Measurements from ENCODE around the gene RPS6KA3.
A peak's percentile ranks its signal among the peaks of the same experiment; 100 is the strongest.
"Not testable (repeated sequence)": the region's sequence is repeated elsewhere in the genome, so short reads cannot be mapped to it uniquely, and the experiment has no call there.

The RPS6KA3 gene

DNA sequence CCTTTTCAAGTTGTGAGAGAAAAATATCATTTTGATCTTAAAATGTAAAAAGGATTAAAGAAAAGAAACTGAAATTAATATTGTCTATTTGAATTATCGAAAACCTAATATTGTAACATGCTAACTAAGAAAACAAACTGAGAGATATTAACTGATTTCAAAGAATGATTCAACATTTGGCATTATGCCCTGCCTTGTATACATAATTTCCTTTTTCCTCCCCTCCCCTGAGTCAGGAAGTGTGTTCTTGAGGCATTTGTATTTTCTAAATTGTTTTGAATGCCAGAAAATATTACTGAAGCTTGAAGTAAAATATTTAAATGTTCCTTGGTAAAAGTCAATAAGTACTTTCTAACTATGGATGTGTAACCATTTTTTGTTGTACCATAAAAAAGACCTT lies 49.4 kb downstream of the RPS6KA3 start:
- DNase-seq, result no peak

DNA sequence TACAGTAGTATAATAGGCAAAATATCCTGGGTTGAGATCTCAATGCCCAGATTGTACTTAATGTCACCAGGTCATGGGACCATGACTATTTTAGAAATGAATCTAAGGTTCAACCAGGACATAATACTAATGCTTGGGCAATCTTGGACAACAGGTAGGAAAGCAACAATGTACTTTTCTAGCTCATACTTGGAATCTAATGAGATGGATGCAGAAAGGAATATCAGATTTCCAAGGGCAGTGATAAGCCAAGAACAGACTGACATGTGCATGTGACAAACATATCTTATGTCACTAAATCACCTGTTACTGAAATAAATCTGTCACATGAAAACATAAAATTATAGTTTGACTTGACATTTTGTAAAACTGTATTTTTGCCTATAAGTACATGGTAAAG lies 51.1 kb downstream of the RPS6KA3 start:
- DNase-seq, result no peak

- DNase-seq, result no peak
Measured at GRCh38 chrX:20212486-20213089, 54.1 kb downstream of the RPS6KA3 start.

- no peak for DNase-seq
Measured at GRCh38 chrX:20211261-20211786, 55.4 kb downstream of the RPS6KA3 start.

DNA sequence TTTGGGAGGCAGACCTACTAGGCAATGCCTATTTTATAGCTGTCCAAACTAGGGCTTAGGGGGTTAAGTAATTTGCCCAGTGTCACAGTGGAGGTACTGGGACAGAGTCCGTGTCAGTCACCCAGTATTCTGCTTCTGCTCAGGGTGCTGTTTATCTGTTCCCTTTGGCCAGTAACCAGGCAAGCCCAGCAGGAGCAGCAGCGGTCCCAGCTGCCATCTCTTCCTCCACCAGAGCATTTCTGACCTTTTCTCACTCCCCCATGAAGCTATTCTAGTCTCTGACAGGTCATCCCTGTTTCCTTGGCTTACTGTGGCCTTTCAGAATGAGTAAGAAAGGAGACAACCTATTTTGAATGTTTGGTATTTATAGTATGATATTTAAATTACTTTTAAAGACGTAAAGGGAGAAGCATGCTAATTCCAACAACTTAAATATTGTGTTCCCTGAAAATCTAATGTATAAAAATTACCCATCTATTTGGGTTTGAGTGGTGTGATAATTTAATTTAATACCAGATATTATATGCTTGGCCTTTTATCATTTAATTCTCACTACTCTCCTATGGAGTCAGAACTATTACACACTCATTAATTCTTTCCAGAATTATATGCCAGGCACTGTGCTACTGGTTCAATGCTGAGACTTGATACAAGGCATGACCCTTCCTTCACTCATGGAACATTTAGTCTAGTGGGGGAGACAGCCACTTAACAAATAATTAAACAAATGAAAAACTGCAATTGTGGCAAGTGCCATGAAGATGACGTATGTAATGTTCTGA lies 60.6 kb downstream of the RPS6KA3 start:
- DNase-seq, result no peak

GRCh38 chrX:20204351-20204750 lies 62.4 kb downstream of the RPS6KA3 start:
- DNase-seq, result no peak

DNA sequence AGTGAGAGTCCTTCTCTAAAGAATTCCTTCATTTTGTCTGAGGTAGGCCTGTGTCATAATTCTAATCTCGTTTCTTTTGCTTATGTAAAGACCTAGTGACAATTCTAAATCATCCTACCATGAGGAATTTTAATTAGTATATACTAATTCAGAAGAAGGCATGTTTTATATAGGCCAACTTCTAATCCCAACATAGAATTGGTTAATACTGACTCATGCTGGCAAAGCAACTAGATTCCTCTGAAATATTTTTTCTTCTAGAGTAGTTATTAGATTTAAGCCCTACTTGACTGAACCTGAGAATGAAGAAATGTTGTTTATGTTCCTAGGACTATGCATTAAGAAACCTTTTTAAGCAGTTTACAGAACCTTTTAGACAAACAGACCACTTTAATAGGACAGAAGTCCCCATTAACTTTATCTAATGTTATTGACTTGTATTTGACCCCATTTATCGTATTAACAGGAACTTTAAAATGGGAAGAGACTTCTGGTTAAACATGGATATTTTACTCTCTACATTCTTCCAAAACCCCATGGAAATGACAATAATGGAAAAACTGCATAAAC lies 69.0 kb downstream of the RPS6KA3 start:
- no peak for DNase-seq

GRCh38 chrX:20189171-20189570 lies 77.5 kb downstream of the RPS6KA3 start:
- no peak for DNase-seq

GRCh38 chrX:20181598-20182329 lies 84.9 kb downstream of the RPS6KA3 start:
- DNase-seq, result no peak

- no peak for DNase-seq
Measured at GRCh38 chrX:20177093-20177492, 89.6 kb downstream of the RPS6KA3 start.

DNA sequence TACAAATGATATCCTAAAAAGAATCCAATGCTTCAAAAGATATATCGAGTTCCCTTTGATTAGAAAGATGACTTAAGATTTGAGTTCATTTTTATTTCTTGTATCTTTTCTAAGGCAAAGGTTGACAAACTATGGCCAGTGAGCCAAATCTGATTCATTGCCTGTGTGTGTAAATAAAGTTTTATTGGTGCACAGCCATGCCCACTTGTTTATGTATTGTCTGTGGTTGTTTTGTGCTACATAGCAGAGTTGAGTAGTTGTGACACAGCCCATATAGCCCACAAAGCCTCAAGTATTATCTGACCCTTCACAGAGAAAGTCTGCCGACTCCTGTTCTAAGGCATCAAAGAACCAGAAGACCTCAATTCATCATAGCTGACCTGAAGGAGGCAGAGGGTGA lies 92.9 kb downstream of the RPS6KA3 start:
- no peak for DNase-seq

DNA sequence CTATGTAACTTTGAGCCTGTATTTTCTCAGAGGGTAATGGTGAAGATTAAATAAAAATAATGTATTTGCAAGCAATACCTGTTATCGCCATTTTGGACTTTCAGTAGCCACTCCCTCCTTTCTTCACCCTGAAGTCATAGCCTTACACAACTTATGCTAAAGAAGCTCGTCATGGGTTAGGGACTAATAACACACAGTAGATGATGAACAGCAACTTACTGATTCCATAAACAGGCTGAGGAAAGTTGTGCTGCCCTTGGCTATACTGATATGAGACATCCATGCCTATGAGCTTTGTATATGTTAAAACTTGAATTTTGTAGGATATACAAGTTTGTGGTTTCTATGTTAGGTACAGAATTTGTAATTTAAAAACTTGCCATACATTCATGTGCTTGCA lies 93.4 kb downstream of the RPS6KA3 start:
- DNase-seq, result no peak

DNA sequence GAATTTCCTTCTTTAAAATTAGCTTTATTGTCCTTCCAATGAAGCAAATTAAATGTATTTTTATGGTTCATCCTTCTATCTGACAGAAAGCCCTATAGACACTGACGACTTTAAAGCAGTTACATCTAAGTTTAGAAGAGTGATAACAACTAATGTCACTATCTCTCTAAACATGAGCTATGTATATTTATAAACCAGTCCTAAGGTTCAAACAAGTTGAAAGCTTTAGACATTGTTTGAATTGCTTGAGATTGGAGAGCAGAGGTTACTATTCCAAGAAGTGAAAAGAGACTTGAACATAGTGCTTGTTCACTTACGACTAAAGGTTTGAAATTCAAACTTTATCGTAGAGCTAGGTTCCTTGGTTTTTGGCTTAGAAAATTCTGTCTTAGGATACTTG lies 94.8 kb downstream of the RPS6KA3 start:
- no peak for DNase-seq

GRCh38 chrX:20162516-20162915 lies 104.2 kb downstream of the RPS6KA3 start:
- not testable (repeated sequence) for DNase-seq

DNA sequence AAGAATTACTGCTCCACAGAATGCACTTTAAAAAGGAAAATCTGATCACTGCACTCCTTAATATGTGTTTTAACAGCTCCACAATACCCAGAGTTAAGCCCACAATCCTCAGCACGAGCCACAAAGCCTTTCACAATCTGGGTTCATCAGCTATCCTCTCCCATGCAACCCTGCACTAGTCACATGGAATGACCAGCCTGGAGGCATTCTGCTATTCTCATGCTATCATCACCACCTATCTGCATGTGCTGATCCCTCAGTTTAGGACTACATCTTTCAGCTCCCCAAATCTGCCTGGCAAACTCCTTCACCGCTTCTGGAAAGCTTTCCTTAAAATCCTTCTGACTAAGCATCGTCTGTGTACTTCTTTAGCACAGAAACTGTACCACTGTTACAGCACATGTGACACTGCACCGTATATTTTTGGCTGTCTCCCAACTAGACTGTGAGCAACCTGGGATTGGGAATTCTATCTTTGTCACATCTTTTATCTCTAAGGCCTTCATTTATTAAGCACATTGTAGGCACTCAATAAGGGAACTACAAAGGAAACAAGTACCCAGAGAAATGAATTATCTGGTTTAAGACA lies 106.8 kb downstream of the RPS6KA3 start:
- DNase-seq, result no peak

DNA sequence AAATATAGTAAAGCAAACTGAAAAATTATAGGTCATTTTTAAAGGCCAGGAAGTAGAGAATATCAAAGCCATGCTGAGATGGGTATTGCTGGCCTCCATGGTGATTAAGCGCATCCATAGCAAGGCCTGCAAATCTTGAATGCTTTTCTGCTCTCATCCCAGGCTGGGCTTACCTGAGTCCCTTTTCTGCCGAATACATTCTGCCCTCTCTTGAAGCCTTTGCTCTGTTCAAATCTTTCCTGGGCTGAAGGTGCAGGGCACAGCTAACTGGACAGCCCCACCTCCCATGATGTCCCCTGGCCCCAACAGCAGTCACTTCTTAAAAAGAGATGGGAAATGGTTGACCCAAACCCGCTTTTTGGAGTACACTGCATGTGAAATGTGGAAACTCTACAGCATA lies 115.0 kb downstream of the RPS6KA3 start:
- no peak for DNase-seq

- no peak for DNase-seq
Measured at GRCh38 chrX:20149326-20149725, 117.4 kb downstream of the RPS6KA3 start.

GRCh38 chrX:20147561-20147960 lies 119.1 kb downstream of the RPS6KA3 start:
- DNase-seq, result no peak

DNA sequence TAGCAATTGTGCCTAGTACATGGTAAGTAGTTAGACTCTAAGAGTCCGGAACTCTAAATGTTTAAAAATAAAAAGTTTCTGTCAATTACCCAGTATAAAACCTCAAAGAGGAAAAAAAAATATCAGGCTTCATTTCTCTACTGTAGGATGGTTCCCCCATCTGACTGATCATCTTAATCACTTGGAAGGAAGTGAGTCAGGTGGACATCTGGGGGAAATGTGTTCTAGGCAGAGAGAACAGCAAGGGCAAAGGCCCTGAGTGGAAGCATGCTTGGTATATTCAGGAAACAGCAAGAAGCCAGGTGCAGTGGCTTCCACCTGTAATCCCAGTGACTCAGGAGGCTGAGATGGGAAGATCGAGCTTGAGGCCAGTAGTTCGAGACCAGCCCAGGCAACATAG lies 122.2 kb downstream of the RPS6KA3 start:
- DNase-seq, result no peak

DNA sequence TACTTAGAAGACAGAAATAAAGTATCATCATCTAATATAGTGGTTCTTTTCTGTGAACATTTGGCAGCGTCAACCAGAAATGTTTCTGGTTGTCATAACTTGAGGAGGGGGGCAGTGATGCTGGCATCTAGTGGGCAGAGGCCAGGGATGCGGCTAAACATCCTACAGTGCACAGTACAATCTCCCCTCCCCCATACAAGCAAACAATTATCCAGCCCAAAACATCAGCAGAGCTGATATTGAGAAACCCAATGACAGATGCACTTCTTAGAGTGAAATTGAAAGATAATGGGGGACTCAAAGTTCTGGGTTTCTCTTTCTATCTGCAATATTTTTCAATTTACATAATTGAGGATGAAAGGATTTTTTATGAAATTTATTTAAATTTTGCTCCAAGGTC lies 123.1 kb downstream of the RPS6KA3 start:
- DNase-seq, result no peak

DNA sequence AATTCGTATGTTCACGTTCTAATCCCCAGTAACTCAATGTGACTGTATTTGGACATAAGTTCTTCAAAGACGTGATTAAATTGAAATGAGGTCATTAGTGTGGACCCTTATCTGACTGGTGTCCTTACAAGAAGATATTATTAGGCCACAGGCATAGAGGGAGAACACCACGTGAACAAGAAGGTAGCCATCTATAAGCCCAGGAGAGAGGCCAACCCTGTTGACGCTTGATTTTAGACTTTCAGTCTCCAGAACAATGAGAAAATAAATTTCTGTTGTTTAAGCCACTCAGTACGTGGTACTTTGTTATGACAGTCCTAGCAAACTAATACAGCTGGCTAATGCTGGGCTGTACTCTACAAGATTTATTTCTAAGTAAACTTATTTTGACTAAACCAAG lies 123.6 kb downstream of the RPS6KA3 start:
- no peak for DNase-seq

- DNase-seq, result peak; percentile 93 to 95
Measured at GRCh38 chrX:20141281-20142220, 125.2 kb downstream of the RPS6KA3 start, which contains the start of gene EIF1AX. Gene EIF1AX (minus strand): TSS chrX:20141838. CDS start chrX:20141640, 198 bp downstream.
